HUES64 (cell line): ENCODE measurements around the gene MEF2C.
A peak's percentile ranks its signal among the peaks of the same experiment; 100 is the strongest.

ENCODE experiments used
- H3K27ac ChIP-seq: 2 replicates; pipeline ENCODE4 v1.7.0; 2013; ENCODE audit warnings: low read depth, low read length, inconsistent platforms
- H3K27me3 ChIP-seq: 2 replicates; pipeline ENCODE4 v1.6.1; 2013; ENCODE audit warnings: mild to moderate bottlenecking, low read length; ENCODE audit not compliant: insufficient read depth
- H3K36me3 ChIP-seq: 2 replicates; pipeline ENCODE4 v1.6.1; 2013; ENCODE audit warnings: mild to moderate bottlenecking, low read length; ENCODE audit not compliant: insufficient read depth
- H3K4me1 ChIP-seq: 2 replicates; pipeline ENCODE4 v1.6.1; 2013; ENCODE audit warnings: mild to moderate bottlenecking, low read length, moderate library complexity; ENCODE audit not compliant: insufficient read depth
- H3K4me3 ChIP-seq: 2 replicates; pipeline ENCODE4 v1.5.1; 2013; ENCODE audit warnings: mild to moderate bottlenecking, low read length, moderate library complexity
- H3K9ac ChIP-seq: 2 replicates; pipeline ENCODE4 v1.6.1; 2013; ENCODE audit warnings: mild to moderate bottlenecking, low read depth, low read length
- H3K9me3 ChIP-seq: 2 replicates; pipeline ENCODE4 v1.6.1; 2013; ENCODE audit warnings: low read depth, low read length; ENCODE audit not compliant: insufficient read depth
- WGBS: fragments of 150-250, 120-280 bp; methylation state at CpG from one replicate; pipeline ENCODE4 v1.1.7; 2013; ENCODE audit warnings: missing lambda C conversion rate; 5-methylcytosine and 5-hydroxymethylcytosine counted together

MEF2C gene

DNA sequence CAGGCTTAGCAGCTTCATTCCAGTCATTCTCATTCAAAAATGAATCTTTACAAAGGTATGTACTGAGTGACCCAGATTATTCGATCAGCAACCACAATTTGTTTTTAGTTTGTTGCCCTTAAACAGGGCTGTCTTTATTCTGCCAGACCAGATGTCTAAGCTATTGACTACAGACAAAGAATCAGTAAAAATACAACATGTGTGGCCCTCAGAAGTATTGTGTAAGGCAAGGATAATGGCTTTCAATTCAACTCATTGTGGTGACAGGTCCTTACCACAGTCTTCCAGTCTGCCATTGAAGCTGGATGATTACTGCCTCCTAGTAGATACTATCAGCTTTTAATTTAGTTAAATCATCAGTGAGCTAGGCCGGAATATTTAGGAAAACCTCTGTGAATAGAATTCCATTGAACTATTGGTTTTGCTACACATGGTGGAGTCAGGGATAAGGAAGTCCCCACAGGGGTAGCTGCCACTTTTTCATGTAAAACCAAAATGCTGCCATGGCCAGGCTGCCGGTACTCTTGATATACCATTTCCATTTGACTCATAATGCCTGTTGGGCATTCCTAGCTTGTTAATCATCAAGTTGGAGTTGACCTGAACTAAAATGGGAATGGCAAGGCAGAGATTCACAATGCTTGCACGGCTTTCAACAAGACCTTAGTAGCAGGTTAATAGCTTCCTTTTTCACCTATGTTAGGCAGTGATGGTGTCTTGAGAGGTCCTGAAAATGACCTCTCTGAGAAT is 175.6 kb downstream of the MEF2C start:
- Histone ChIP-seq H3K4me1 (peaks cover 33% of the 10 kb centered on the region), H3K9ac (no peak overlapping the region), H3K4me3 (no peak overlapping the region), H3K27me3 (no peaks in the 10 kb centered on the region), H3K36me3 (no peaks in the 10 kb centered on the region), H3K9me3 (no peaks in the 10 kb centered on the region), H3K27ac (no peak overlapping the region)
- WGBS = 68% methylated on average over 4 of the region's 4 CpGs

DNA sequence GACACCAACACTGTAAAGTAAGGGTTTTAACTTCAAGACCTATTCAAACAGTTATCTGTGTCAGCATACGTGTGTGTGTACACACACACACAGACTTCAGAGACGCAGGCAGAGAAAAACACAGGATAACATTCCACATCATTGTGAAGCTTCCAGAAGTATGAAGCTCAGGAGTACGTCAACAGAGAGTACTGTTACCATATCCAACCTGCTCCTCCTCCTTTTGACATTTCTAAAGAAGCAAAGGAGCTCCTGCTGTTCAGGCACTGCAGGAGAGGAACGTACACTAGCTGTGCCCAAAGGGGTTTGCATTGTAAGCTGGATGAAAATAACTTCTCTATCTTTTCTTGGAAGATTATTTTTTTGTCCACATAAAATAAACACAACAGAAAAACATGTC is 180.7 kb downstream of the MEF2C start:
- H3K4me3 ChIP-seq = no peak overlapping the region
- WGBS = 20% methylated on average over 4 of the region's 4 CpGs
- H3K27me3 ChIP-seq = peaks cover 29% of the 10 kb centered on the region

DNA sequence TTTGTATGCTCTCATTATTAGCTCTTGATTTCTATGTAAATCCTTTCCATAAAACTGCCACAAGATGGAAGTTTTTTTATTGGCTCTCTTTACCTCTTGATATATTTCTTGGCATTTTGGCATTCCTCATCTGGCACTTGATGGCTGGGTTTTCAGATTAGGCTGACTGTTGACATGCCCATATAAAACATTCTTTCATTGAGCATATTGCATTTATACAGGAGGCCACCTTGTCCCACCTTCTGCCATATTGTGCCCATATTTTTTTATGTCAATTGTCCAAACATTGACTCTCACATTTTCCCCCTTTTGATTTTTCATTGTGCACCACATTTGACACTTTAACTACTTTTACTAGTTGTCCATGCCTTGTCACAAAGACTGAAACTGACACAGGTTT is 182.9 kb downstream of the MEF2C start:
- H3K27me3 ChIP-seq = peaks cover 51% of the 10 kb centered on the region
- H3K27ac ChIP-seq = no peak overlapping the region
- no peak overlapping the region for H3K9ac ChIP-seq
- no peaks in the 10 kb centered on the region for H3K9me3 ChIP-seq
- no peaks in the 10 kb centered on the region for H3K36me3 ChIP-seq
- no peak overlapping the region for H3K4me3 ChIP-seq
- H3K4me1 ChIP-seq = peaks cover 31% of the 10 kb centered on the region

More for the DNA sequence above, 180.7 kb downstream of the MEF2C start:
- H3K36me3 ChIP-seq = no peaks in the 10 kb centered on the region
- no peak overlapping the region for H3K9ac ChIP-seq
- H3K27ac ChIP-seq = peak overlapping the region; percentile 14; the same call in 1 of the 2 replicates
- H3K4me1 ChIP-seq = peaks cover 19% of the 10 kb centered on the region
- H3K9me3 ChIP-seq = no peaks in the 10 kb centered on the region

DNA sequence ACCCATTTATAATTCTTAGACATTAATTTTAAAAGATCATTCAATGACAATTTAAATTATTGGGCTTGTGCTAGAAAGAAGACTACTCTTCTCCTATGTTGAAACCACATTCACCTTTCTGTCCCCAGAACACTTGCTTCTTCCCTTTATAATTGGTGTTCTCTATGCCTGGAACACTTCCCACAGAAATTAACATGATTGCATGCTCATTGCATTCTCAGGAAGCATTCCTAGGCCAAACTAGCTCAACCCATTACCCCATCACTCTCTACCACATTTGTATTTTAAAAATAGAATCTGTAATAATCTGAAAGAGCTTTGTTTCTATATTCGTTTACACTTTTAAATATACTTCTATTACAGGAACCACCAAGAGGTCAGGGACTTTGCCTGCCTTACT is 184.7 kb downstream of the MEF2C start:
- Histone ChIP-seq H3K4me1 (peaks cover 41% of the 10 kb centered on the region), H3K27me3 (peaks cover 69% of the 10 kb centered on the region), H3K9ac (no peak overlapping the region), H3K4me3 (no peak overlapping the region), H3K9me3 (no peaks in the 10 kb centered on the region), H3K36me3 (no peaks in the 10 kb centered on the region), H3K27ac (no peak overlapping the region)
- 80% methylated on average over 1 of the region's 1 CpG for WGBS

DNA sequence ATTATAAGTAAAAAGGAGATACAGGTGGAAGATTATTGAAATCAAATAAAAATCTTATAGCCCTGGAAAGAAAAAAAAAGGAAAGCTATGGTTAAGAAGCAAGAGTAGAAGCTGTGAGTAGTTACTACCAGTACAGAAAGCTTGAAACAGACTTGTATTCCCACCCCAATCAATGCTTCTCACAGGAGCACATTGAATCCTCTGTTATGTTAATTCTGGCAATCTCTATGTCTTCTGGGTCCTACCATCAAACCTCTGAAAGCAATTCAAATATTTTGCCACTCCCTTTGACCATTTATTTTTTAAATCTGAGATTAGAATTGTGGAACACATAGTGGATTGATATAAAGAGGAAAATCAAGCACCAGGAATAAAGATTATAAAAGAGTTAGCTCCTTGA is 186.5 kb downstream of the MEF2C start:
- no peak overlapping the region for H3K27ac ChIP-seq
- H3K4me1 ChIP-seq = peaks cover 43% of the 10 kb centered on the region
- H3K36me3 ChIP-seq = no peaks in the 10 kb centered on the region
- H3K9me3 ChIP-seq = no peaks in the 10 kb centered on the region
- no peak overlapping the region for H3K9ac ChIP-seq
- H3K4me3 ChIP-seq = no peak overlapping the region
- H3K27me3 ChIP-seq = peaks cover 88% of the 10 kb centered on the region

DNA sequence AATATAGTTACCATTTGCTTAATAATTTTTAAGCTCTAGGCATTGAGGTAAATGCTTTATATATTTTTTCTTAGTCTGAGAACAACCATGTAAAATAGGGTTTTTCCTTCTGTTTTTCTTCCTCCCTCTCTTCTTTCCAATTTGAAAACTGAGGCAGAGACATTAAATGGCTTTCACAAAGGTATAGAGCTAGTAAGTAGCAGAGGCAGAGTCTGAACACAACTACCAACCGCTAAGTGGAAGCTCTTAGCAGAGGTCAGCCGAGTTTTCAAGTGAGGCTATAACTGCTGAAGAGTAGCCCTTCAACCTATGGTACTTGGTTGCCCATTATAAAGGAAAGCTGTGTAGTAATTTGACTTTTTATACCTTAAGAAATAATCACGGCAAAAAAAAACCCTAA is 187.1 kb downstream of the MEF2C start:
- 4% methylated on average over 2 of the region's 3 CpGs for WGBS
- Histone ChIP-seq H3K27ac (no peak overlapping the region), H3K9me3 (no peaks in the 10 kb centered on the region), H3K4me3 (no peak overlapping the region), H3K36me3 (no peaks in the 10 kb centered on the region), H3K9ac (no peak overlapping the region), H3K4me1 (peaks cover 48% of the 10 kb centered on the region), H3K27me3 (peaks cover 93% of the 10 kb centered on the region)

DNA sequence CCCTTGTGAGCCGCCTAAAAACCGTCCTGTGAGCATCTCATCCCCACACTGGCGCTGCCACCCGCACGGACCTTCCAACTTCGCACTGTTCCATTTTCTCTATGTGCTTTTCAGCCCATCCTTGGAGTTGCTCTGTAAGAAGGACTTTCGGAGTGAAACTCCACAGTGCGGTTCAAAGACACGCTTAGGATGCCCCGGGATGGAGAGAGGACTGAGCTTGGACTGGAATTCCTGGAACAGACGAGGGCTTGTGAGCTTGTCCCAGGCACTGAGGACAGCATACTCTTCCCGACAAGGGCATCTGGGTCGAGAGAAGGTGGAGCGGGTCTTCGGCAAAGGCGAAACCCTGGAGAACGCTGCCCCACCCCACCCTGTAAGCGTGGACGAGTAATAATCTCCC is 187.8 kb downstream of the MEF2C start:
- H3K9ac ChIP-seq = no peak overlapping the region

DNA sequence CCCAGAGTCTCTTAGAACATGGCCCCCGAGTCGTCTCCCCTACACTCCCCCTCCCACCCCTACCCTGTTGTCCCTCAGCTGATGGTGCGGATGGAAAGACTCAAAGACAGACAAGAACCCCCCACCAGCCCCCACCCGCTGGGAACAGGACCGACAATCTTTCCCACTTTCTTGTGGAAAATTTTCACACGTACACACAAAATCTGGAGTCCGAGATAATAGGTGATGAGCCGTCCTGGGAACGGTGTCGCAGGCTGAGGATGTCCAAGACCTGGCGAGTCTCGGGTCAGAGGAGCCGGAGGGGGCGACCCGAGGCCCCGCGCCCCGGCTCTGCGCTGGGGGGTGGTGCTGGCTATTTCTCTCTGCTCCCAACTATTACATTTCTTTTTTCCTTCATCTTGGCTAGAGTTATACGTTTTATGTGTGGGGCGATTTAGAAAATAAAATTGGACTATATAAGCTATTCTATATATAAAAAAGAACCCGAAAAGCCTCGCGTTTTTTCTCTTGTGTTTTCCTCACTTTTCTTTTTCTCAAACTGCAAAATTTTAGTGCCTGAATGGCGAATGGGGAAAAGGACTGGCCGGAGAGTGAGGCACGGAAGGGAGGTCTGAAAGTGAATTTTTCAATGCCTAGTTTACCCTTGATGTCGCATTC is 188.8 kb downstream of the MEF2C start:
- Histone ChIP-seq H3K4me1 (peaks cover 57% of the 10 kb centered on the region), H3K27ac (no peak overlapping the region), H3K27me3 (peaks cover 97% of the 10 kb centered on the region), H3K4me3 (peak overlapping the region; percentile 35), H3K9ac (no peak overlapping the region), H3K36me3 (no peaks in the 10 kb centered on the region), H3K9me3 (no peaks in the 10 kb centered on the region)
- WGBS = 2% methylated on average over 22 of the region's 28 CpGs

More for the DNA sequence above, 187.8 kb downstream of the MEF2C start:
- Histone ChIP-seq H3K36me3 (no peaks in the 10 kb centered on the region), H3K27ac (no peak overlapping the region), H3K4me3 (0 out of 2 replicates have a peak overlapping the region, but pooled peaks have one; percentile 1), H3K9me3 (no peaks in the 10 kb centered on the region), H3K4me1 (peaks cover 49% of the 10 kb centered on the region), H3K27me3 (peaks cover 97% of the 10 kb centered on the region)
- WGBS = 3% methylated on average over 19 of the region's 19 CpGs

DNA sequence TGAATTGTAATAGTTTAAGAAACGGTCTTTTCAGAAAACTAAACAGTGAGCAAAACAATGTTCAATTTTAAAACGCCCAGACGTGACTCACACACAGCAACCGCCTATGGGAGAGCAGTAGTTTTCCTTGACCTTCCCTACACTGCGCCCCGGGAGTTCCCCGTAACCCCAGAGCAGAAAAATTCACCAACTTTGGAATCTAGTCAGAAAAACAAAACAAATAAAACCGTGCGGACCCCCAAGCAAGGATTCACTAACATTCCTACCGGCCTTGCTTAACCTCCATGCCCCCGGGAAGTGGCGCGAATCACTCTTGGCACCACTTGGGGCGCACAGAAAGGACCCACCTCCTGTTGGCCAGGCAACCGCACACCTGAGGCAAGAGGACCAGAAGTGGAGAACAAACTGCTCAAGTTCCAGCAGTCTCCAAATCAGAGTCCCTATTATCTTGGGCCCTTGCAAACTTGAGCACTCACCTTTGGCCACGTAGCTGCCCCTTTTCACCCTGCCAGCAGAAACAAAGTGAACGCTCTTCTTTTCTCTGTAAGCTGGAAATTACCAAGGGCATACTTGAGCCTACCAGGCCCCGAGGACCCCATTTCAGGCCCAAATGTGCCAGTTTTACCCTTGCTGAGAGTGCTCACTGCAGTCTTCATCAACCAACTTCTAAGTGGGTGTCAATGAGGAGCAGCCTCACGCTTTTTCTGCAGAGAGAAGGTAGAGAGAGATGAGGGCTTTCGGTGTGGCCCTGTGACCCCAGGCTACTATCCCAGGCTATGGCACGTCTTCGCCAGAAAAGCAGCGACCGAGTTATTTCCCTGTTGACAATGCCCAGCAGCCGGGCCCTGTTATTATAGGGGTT is 189.7 kb downstream of the MEF2C start:
- Histone ChIP-seq H3K27ac (no peak overlapping the region), H3K4me1 (peaks cover 59% of the 10 kb centered on the region), H3K9me3 (no peaks in the 10 kb centered on the region), H3K36me3 (no peaks in the 10 kb centered on the region), H3K27me3 (peaks cover 98% of the 10 kb centered on the region), H3K9ac (no peak overlapping the region), H3K4me3 (peak overlapping the region; percentile 35)
- WGBS = 1% methylated on average over 25 of the region's 25 CpGs

DNA sequence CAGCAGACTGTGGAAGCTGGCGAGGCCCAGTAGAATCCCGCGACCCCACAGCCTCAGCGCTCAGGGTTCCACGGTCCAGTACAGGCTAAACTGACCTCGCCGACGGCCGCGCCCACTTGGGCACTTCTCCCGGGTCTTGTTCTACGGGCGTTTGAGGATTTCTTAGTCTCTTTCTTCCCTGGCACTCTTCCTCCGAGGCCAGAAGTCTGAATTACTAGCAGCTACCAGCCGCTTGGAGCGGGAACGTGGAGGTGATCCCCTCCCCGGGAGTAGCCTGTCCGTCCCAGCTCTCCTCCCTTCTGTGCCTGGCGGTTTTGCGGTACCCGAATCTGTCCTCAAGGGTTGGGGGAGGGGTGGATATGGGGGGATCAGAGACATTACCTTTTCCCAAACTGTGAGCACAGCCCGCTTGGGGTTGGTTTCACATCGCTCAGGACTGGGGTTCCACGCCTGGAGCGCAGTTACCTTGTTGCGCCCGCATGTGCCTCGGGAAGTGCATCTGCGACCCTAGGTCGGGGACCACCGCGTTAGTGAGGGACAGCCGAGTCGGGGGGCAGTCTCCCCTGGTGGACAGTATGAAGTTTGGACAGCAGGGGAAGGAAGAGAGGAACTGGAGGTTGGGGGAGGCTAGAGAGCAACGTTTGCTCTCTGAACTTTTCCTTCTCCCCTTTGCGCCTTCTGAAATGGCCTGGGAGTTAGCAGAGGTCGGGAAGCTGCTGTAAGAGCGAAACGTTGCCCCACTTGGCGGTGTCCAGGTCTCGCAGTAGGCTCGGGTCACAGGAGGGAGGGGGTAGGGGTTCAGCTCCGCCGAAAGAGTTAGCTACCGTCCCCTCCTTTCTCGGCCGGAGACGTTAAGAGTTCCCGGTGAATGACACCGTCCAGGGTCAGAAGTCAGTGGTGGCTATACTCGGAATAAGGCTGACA is 190.8 kb downstream of the MEF2C start:
- WGBS = 2% methylated on average over 52 of the region's 52 CpGs
- Histone ChIP-seq H3K9ac (no peak overlapping the region), H3K4me1 (peaks cover 59% of the 10 kb centered on the region), H3K4me3 (peak overlapping the region; percentile 38), H3K9me3 (no peaks in the 10 kb centered on the region), H3K27me3 (peaks cover 100% of the 10 kb centered on the region), H3K36me3 (no peaks in the 10 kb centered on the region), H3K27ac (no peak overlapping the region)
